GOT3 (cell line): Measurements from ENCODE around the gene VAV1.
"Not testable (repeated sequence)": the region's sequence is repeated elsewhere in the genome, so short reads cannot be mapped to it uniquely, and the experiment has no call there.

Experiments
- DNase-seq: peaks from one replicate; lab custom pipeline; 2025; ENCODE audit warnings: mixed read lengths; lab: John Stamatoyannopoulos, UW

The VAV1 gene

GRCh38 chr19:6790194-6791128 is 18.0 kb downstream of the VAV1 start:
- no peak for DNase-seq

GRCh38 chr19:6791237-6791636 is 18.7 kb downstream of the VAV1 start:
- no peak for DNase-seq

- no peak for DNase-seq
These were observed 20.9 kb downstream of the VAV1 start for GRCh38 chr19:6793411-6793810.

GRCh38 chr19:6793973-6794372 is 21.5 kb downstream of the VAV1 start:
- no peak for DNase-seq

- DNase-seq: no peak
These were observed 22.4 kb downstream of the VAV1 start for GRCh38 chr19:6794686-6795431.

- no peak for DNase-seq
These were observed 23.8 kb downstream of the VAV1 start for GRCh38 chr19:6796278-6796677.

- DNase-seq: no peak
These were observed 25.1 kb downstream of the VAV1 start for GRCh38 chr19:6797646-6798045.

GRCh38 chr19:6800160-6800790 is 27.8 kb downstream of the VAV1 start:
- DNase-seq: not testable (repeated sequence)

GRCh38 chr19:6800991-6801484 is 28.5 kb downstream of the VAV1 start:
- no peak for DNase-seq

- DNase-seq: no peak
These were observed 29.1 kb downstream of the VAV1 start for GRCh38 chr19:6801485-6802086.

- DNase-seq: no peak
These were observed 30.0 kb downstream of the VAV1 start for GRCh38 chr19:6802336-6803035.

GRCh38 chr19:6803036-6803404 is 30.5 kb downstream of the VAV1 start:
- no peak for DNase-seq

- DNase-seq: no peak
These were observed 34.0 kb downstream of the VAV1 start for GRCh38 chr19:6806488-6806887.

GRCh38 chr19:6807291-6807690 is 34.8 kb downstream of the VAV1 start:
- DNase-seq: no peak

- DNase-seq: no peak
These were observed 36.0 kb downstream of the VAV1 start for GRCh38 chr19:6808494-6808893.

- no peak for DNase-seq
These were observed 36.8 kb downstream of the VAV1 start for GRCh38 chr19:6809262-6809661.

GRCh38 chr19:6811378-6811777 is 38.9 kb downstream of the VAV1 start:
- DNase-seq: no peak

GRCh38 chr19:6811906-6812305 is 39.4 kb downstream of the VAV1 start:
- no peak for DNase-seq

GRCh38 chr19:6812612-6813011 is 40.1 kb downstream of the VAV1 start:
- DNase-seq: no peak

GRCh38 chr19:6813659-6814058 is 41.2 kb downstream of the VAV1 start:
- DNase-seq: no peak

- no peak for DNase-seq
These were observed 44.7 kb downstream of the VAV1 start for GRCh38 chr19:6817179-6817578.
